GM23248 (cell line): ENCODE data around the gene EDIL3. TPM values are rescaled to one million over a fixed set of nuclear protein-coding genes. Genes with fewer than 3 reads are reported as not detected.

ENCODE experiments used
- DNase-seq: peaks from one replicate; pipeline ENCODE4 v3.0.0-alpha.2; 2015
- H2AFZ ChIP-seq: fragments of 200-600 bp; sonication (generic); 2 replicates; pipeline ENCODE4 v1.6.1; 2016; ENCODE audit warnings: antibody characterized with exemption
- H3F3A ChIP-seq: fragments of 200-600 bp; sonication (generic); 2 replicates; pipeline ENCODE4 v1.6.1; 2016; ENCODE audit warnings: mild to moderate bottlenecking, antibody characterized with exemption, mixed run types; ENCODE audit not compliant: insufficient read depth
- H3K27ac ChIP-seq: fragments of 200-600 bp; sonication (generic); 2 replicates; pipeline ENCODE4 v1.5.1; 2016; ENCODE audit warnings: mild to moderate bottlenecking
- H3K27me3 ChIP-seq: fragments of 200-600 bp; sonication (generic); replicated peaks from 2 replicates; pipeline ENCODE4 v1.6.1; 2016; ENCODE audit warnings: mild to moderate bottlenecking; ENCODE audit not compliant: insufficient read depth
- H3K36me3 ChIP-seq: fragments of 200-600 bp; sonication (generic); 2 replicates; pipeline ENCODE4 v1.6.1; 2016; ENCODE audit warnings: low read depth, mild to moderate bottlenecking
- H3K4me1 ChIP-seq: fragments of 200-600 bp; sonication (generic); 2 replicates; pipeline ENCODE4 v1.6.1; 2016; ENCODE audit warnings: mild to moderate bottlenecking; ENCODE audit not compliant: insufficient read depth
- H3K4me2 ChIP-seq: fragments of 200-600 bp; sonication (generic); one replicate; pipeline ENCODE4 v1.6.1; 2016; ENCODE audit warnings: mild to moderate bottlenecking; ENCODE audit not compliant: unreplicated experiment
- H3K4me3 ChIP-seq: fragments of 200-600 bp; sonication (generic); 2 replicates; pipeline ENCODE4 v1.5.1; 2016; ENCODE audit warnings: mild to moderate bottlenecking
- H3K79me2 ChIP-seq: fragments of 200-600 bp; sonication (generic); 2 replicates; pipeline ENCODE4 v1.6.1; 2016; ENCODE audit warnings: mild to moderate bottlenecking; ENCODE audit not compliant: insufficient read depth
- H3K9ac ChIP-seq: fragments of 200-600 bp; sonication (generic); 2 replicates; pipeline ENCODE4 v1.6.1; 2016; ENCODE audit warnings: mild to moderate bottlenecking
- H3K9me2 ChIP-seq: fragments of 200-600 bp; sonication (generic); 2 replicates; pipeline ENCODE4 v1.6.1; 2016; ENCODE audit warnings: mixed run types, mild to moderate bottlenecking, moderate library complexity; ENCODE audit not compliant: insufficient read depth
- H3K9me3 ChIP-seq: fragments of 200-600 bp; sonication (generic); one replicate; pipeline ENCODE4 v1.6.1; 2017; ENCODE audit warnings: low read depth
- H4K20me1 ChIP-seq: fragments of 200-600 bp; sonication (generic); 2 replicates; pipeline ENCODE4 v1.6.0; 2016; ENCODE audit not compliant: insufficient read depth
- EZH2 ChIP-seq: fragments of 200-600 bp; sonication (generic); IDR thresholded peaks from 2 replicates; pipeline ENCODE4 v1.6.1; 2018; ENCODE audit warnings: antibody characterized with exemption, mild to moderate bottlenecking; ENCODE audit not compliant: insufficient read depth, poor library complexity, severe bottlenecking
- EZH2phosphoT487 ChIP-seq: fragments of 200-600 bp; sonication (generic); IDR thresholded peaks from 2 replicates; pipeline ENCODE4 v1.6.1; 2018; ENCODE audit warnings: antibody characterized with exemption, moderate library complexity, mild to moderate bottlenecking, low read depth; ENCODE audit not compliant: insufficient read depth
- WGBS, 2 experiments: methylation state at CpG; one replicate each; pipeline ENCODE4 v1.1.6; 2015 to 2017; ENCODE audit warnings: low lambda C conversion rate in 2 of 2, low coverage in 1 of 2; ENCODE audit errors: missing lambda C conversion rate in 2 of 2; 5-methylcytosine and 5-hydroxymethylcytosine counted together
- in situ Hi-C: fragments of 300-500 bp; cut with MboI; formaldehyde crosslinking; loops from 2 replicates; pipeline ENCODE4 v1.15.0; 2020
- polyA plus RNA-seq: library from polyadenylated mRNA; unstranded; fragments of >200 nt; fragmentation: Nextera tagmentation; extraction: Ambion mirVana; gene quantifications from 2 replicates; pipeline ENCODE4 v1.2.1, GENCODE V29; 2016
- total RNA-seq: library from RNA; depleted of rRNA; stranded (reverse); fragments of >200 nt; shearing (Covaris generic); gene quantifications from 2 replicates; pipeline ENCODE4 v1.2.3, GENCODE V29; 2014

The EDIL3 gene
- total and polyA plus RNA-seq, 2 experiments from 2014 or later = 17.7 to 24.1 TPM

- H3K4me1 ChIP-seq = no peaks in the 10 kb centered on the region
- H3K4me3 ChIP-seq = no peak overlapping the region
- no peaks in the 10 kb centered on the region; the same call in 1 of the 2 replicates for H3K36me3 ChIP-seq
- no peak for DNase-seq
- H3K9me3 ChIP-seq = no peaks in the 10 kb centered on the region
- no peaks in the 10 kb centered on the region for H3K9me2 ChIP-seq
- H3K79me2 ChIP-seq = no peaks in the 10 kb centered on the region
- WGBS, 2 experiments = 47 to 73% methylated on average over 3 of the region's 3 CpGs
- H3F3A ChIP-seq = no peaks in the 10 kb centered on the region
- H2AFZ ChIP-seq = no peak overlapping the region
- TF ChIP-seq EZH2 (no peak), EZH2phosphoT487 (no peak)
- no peak overlapping the region for H3K9ac ChIP-seq
- H3K27me3 ChIP-seq = no peaks in the 10 kb centered on the region
- H3K4me2 ChIP-seq = no peak overlapping the region
- no peaks in the 10 kb centered on the region for H4K20me1 ChIP-seq
- H3K27ac ChIP-seq = no peak overlapping the region
- in situ Hi-C loops = no loop called here
These were observed 235.6 kb downstream of the EDIL3 start for GRCh38 chr5:84149094-84149493.

GRCh38 chr5:84148651-84149050, 236.0 kb downstream of the EDIL3 start:
- Histone ChIP-seq H3K9me3 (no peaks in the 10 kb centered on the region), H3K27me3 (no peaks in the 10 kb centered on the region), H3F3A (no peaks in the 10 kb centered on the region), H4K20me1 (no peaks in the 10 kb centered on the region), H3K79me2 (no peaks in the 10 kb centered on the region), H3K4me3 (no peak overlapping the region), H3K4me2 (no peak overlapping the region), H3K27ac (no peak overlapping the region), H3K36me3 (no peaks in the 10 kb centered on the region; the same call in 1 of the 2 replicates), H3K9ac (no peak overlapping the region), H3K4me1 (no peaks in the 10 kb centered on the region), H2AFZ (no peak overlapping the region), H3K9me2 (no peaks in the 10 kb centered on the region)
- 28 to 31% methylated on average over 2 of the region's 2 CpGs for WGBS, 2 experiments
- in situ Hi-C loops = no loop called here
- TF ChIP-seq EZH2 (no peak), EZH2phosphoT487 (no peak)
- no peak for DNase-seq

- Histone ChIP-seq H3K36me3 (no peaks in the 10 kb centered on the region), H3K9ac (no peak overlapping the region), H3K9me2 (no peaks in the 10 kb centered on the region), H3K4me2 (no peak overlapping the region), H3F3A (no peaks in the 10 kb centered on the region), H3K4me1 (no peaks in the 10 kb centered on the region), H4K20me1 (no peaks in the 10 kb centered on the region), H3K9me3 (no peaks in the 10 kb centered on the region), H3K4me3 (no peak overlapping the region), H2AFZ (no peak overlapping the region), H3K27me3 (no peaks in the 10 kb centered on the region), H3K27ac (no peak overlapping the region), H3K79me2 (no peaks in the 10 kb centered on the region)
- WGBS, 2 experiments = 46 to 53% methylated on average over 5 of the region's 5 CpGs
- TF ChIP-seq EZH2phosphoT487 (no peak), EZH2 (no peak)
- in situ Hi-C loops = no loop called here
- DNase-seq = no peak
These were observed 247.1 kb downstream of the EDIL3 start for GRCh38 chr5:84137541-84137940.

DNA sequence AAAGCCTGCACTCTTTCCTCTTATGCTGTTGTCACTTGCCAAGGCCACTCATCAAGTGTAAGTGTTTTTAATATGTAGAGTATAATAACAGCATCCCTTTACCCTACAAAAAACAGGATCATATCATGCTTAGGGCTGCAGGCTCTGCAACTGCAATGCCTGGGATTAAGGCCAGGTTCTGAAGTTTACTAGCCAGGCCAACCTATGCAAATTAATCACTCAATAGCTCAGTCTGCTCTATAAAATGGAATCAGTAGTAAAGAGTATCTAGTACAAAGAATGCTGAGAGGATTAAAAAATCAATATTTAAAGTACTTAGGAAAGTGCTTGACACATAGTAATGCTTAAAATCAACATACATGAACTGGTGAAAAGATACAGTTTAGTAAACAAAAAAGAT, 253.3 kb downstream of the EDIL3 start:
- DNase-seq = no peak

DNA sequence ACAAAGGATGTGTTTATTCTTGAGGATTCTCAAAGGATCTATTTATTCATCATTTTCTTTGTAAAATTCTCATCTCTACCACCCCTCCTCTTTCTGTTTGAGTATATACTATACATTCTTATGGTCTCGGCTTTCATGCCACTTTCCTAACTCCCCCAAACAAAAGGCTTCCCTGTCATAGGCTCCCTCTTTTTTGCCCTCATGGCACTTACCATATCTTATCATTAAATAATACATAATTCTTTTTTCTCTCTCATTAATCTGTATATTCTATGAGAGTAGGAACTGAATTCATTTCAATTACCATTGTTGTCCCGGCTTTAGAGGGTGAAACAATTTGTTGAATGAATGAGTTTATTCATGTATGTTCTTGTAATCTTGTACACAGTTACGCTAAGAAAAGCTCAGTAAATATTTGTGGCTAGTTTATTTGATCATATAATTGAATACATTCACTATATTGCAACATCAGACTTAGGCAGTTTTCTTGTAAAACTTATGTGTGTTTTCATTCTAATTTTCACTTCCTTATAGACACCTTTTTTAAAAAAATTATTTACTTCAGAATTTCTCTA, 254.6 kb downstream of the EDIL3 start:
- in situ Hi-C loops = no loop called here
- WGBS, 2 experiments = 35 to 42% methylated on average over 3 of the region's 3 CpGs

More for the DNA sequence above, 253.3 kb downstream of the EDIL3 start:
- no peaks in the 10 kb centered on the region for H4K20me1 ChIP-seq
- no peaks in the 10 kb centered on the region for H3K4me1 ChIP-seq
- no peak overlapping the region for H2AFZ ChIP-seq
- H3K27ac ChIP-seq = no peak overlapping the region
- H3K9me2 ChIP-seq = no peaks in the 10 kb centered on the region
- no peaks in the 10 kb centered on the region for H3F3A ChIP-seq
- H3K27me3 ChIP-seq = no peaks in the 10 kb centered on the region; the same call in 1 of the 2 replicates
- H3K79me2 ChIP-seq = no peaks in the 10 kb centered on the region
- in situ Hi-C loops = no loop called here
- TF ChIP-seq EZH2 (no peak), EZH2phosphoT487 (no peak)
- no peak overlapping the region for H3K4me2 ChIP-seq
- H3K9ac ChIP-seq = no peak overlapping the region
- H3K4me3 ChIP-seq = no peak overlapping the region
- no peaks in the 10 kb centered on the region for H3K9me3 ChIP-seq
- no peaks in the 10 kb centered on the region for H3K36me3 ChIP-seq

More for the DNA sequence above, 254.6 kb downstream of the EDIL3 start:
- H3F3A ChIP-seq = no peaks in the 10 kb centered on the region
- DNase-seq = no peak
- no peak overlapping the region for H3K9ac ChIP-seq
- H3K4me1 ChIP-seq = no peaks in the 10 kb centered on the region
- no peaks in the 10 kb centered on the region for H4K20me1 ChIP-seq
- no peaks in the 10 kb centered on the region for H3K36me3 ChIP-seq
- H3K9me2 ChIP-seq = no peaks in the 10 kb centered on the region
- no peak overlapping the region for H2AFZ ChIP-seq
- no peak overlapping the region for H3K27ac ChIP-seq
- no peak overlapping the region for H3K4me3 ChIP-seq
- H3K27me3 ChIP-seq = no peaks in the 10 kb centered on the region; the same call in 1 of the 2 replicates
- H3K4me2 ChIP-seq = no peak overlapping the region
- H3K9me3 ChIP-seq = no peaks in the 10 kb centered on the region
- no peak for TF ChIP-seq EZH2phosphoT487
- TF ChIP-seq EZH2 = no peak
- H3K79me2 ChIP-seq = no peaks in the 10 kb centered on the region
